GM12878 (cell line): Measurements from ENCODE around the gene ILF2.
A peak's percentile ranks its signal among the peaks of the same experiment; 100 is the strongest.

ENCODE experiments used
- EZH2 ChIP-seq: IDR thresholded peaks from 2 replicates; pipeline ENCODE4 v1.6.1; 2012; ENCODE audit warnings: low read depth, mild to moderate bottlenecking, control low read depth, inconsistent platforms, low read length, borderline replicate concordance; ENCODE audit not compliant: control insufficient read depth
- HDGF ChIP-seq: fragments of 450-650 bp; IDR thresholded peaks from 2 replicates; pipeline ENCODE4 v1.6.1; 2016; ENCODE audit warnings: antibody characterized with exemption
- NFXL1 ChIP-seq: fragments of 450-650 bp; IDR thresholded peaks from 2 replicates; pipeline ENCODE4 v1.6.1; 2017; ENCODE audit warnings: antibody characterized with exemption, mild to moderate bottlenecking, borderline replicate concordance
- POLR2A ChIP-seq: IDR thresholded peaks from 2 replicates; pipeline ENCODE4 v1.6.1; 2011; ENCODE audit warnings: low read depth, mild to moderate bottlenecking, low read length
- POLR2AphosphoS2 ChIP-seq: IDR thresholded peaks from 2 replicates; pipeline ENCODE4 v1.6.1; 2011; ENCODE audit warnings: low read depth, mild to moderate bottlenecking, low read length, improper control_type of control experiment, moderate library complexity
- RAD21 ChIP-seq: IDR thresholded peaks from 2 replicates; pipeline ENCODE4 v1.6.1; 2011; ENCODE audit warnings: mild to moderate bottlenecking, low read depth, low read length, moderate library complexity; ENCODE audit not compliant: insufficient read depth
- SIN3A ChIP-seq: IDR thresholded peaks from 2 replicates; pipeline ENCODE4 v1.6.1; 2012; ENCODE audit warnings: low read depth, low read length, improper control_type of control experiment
- TBL1XR1 ChIP-seq: IDR thresholded peaks from 2 replicates; pipeline ENCODE4 v1.6.1; 2012; ENCODE audit warnings: low read depth, low read length, improper control_type of control experiment
- TCF12 ChIP-seq: IDR thresholded peaks from 2 replicates; pipeline ENCODE4 v1.6.1; 2011; ENCODE audit warnings: low read depth, mild to moderate bottlenecking, low read length
- TF ChIP-seq, protein P1 (sequence below), 3 experiments: IDR thresholded peaks in 2 of 3; conservative IDR thresholded peaks in 1 of 3; 2 replicates each; pipeline ENCODE4 v1.5.1; 2011; ENCODE audit warnings: low read depth in 3 of 3, low read length in 3 of 3, mild to moderate bottlenecking in 3 of 3, control low read depth in 2 of 3, moderate library complexity in 2 of 3, inconsistent platforms in 1 of 3, mixed read lengths in 1 of 3; ENCODE audit not compliant: control insufficient read depth in 2 of 3, insufficient read depth in 1 of 3; ENCODE audit errors: extremely low read depth in 1 of 3
- TF ChIP-seq, protein P2 (sequence below): fragments of 450-650 bp; IDR thresholded peaks from 2 replicates; pipeline ENCODE4 v1.6.1; 2018; ENCODE audit warnings: mild to moderate bottlenecking, low read depth, moderate library complexity; ENCODE audit not compliant: partially characterized antibody

DNA sequence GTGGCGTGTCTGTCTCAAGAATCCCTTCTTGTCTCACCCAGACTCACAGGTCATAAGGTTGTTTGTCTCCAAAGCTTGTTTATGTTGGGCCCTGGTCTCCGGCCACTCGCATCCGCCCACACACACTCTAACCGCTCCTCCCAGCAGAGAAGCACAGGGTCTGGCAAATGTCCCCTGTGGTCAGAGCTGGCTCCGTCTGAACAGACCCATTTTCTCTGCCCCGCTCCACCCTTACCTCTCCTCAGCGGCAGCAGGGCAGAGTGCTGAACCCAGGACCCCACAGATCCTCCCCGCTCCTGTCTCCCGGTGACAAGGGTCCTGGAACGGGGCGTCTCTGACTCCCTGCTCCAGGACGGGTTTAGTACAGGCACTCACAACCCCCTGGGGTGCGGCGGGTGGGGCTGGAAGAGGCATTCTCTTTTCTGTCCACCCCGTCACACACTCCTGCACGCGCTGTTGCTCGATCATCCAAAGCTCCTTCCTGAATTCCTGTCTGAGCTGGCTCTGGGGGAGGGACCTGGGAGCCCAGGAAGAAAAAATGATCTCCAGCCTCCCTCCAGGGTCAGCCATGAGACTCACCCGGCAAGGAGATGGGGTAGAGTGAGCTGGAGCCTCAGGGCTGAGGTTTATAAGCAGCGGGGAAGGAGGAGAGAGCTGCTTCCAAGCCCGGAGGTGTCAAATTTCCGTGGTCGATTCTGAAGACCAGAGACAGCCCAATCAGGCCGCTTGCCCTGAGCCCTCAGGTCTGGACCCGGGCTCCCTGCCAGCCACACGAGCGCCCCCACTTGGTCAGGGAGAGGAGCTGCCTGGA lies 43.7 kb downstream of the ILF2 start, which contains the start of gene S100A13:
- TF ChIP-seq POLR2A (peak; percentile 29; the same call in 1 of the 2 replicates), NFXL1 (no peak), SIN3A (no peak), RAD21 (peak; percentile 41; the same call in 1 of the 2 replicates), TBL1XR1 (no peak), HDGF (no peak), EZH2 (no peak), TCF12 (no peak; the same call in 1 of the 2 replicates), POLR2AphosphoS2 (no peak)
- TF ChIP-seq, protein P1, sequence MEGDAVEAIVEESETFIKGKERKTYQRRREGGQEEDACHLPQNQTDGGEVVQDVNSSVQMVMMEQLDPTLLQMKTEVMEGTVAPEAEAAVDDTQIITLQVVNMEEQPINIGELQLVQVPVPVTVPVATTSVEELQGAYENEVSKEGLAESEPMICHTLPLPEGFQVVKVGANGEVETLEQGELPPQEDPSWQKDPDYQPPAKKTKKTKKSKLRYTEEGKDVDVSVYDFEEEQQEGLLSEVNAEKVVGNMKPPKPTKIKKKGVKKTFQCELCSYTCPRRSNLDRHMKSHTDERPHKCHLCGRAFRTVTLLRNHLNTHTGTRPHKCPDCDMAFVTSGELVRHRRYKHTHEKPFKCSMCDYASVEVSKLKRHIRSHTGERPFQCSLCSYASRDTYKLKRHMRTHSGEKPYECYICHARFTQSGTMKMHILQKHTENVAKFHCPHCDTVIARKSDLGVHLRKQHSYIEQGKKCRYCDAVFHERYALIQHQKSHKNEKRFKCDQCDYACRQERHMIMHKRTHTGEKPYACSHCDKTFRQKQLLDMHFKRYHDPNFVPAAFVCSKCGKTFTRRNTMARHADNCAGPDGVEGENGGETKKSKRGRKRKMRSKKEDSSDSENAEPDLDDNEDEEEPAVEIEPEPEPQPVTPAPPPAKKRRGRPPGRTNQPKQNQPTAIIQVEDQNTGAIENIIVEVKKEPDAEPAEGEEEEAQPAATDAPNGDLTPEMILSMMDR (IDR thresholded peaks at IDR 0.05 in 2 of 3, conservative IDR thresholded peaks at IDR 0.05 in 1 of 3; ENCODE audit: control insufficient read depth in 2 of 3, extremely low read depth in 1 of 3, insufficient read depth in 1 of 3, low read depth in 3 of 3, low read length in 3 of 3) = peak in 2 of 3 experiments; percentile 49 to 66
- TF ChIP-seq, protein P2, sequence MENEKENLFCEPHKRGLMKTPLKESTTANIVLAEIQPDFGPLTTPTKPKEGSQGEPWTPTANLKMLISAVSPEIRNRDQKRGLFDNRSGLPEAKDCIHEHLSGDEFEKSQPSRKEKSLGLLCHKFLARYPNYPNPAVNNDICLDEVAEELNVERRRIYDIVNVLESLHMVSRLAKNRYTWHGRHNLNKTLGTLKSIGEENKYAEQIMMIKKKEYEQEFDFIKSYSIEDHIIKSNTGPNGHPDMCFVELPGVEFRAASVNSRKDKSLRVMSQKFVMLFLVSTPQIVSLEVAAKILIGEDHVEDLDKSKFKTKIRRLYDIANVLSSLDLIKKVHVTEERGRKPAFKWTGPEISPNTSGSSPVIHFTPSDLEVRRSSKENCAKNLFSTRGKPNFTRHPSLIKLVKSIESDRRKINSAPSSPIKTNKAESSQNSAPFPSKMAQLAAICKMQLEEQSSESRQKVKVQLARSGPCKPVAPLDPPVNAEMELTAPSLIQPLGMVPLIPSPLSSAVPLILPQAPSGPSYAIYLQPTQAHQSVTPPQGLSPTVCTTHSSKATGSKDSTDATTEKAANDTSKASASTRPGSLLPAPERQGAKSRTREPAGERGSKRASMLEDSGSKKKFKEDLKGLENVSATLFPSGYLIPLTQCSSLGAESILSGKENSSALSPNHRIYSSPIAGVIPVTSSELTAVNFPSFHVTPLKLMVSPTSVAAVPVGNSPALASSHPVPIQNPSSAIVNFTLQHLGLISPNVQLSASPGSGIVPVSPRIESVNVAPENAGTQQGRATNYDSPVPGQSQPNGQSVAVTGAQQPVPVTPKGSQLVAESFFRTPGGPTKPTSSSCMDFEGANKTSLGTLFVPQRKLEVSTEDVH = no peak
